Endothelial cell (in vitro differentiated cells): ENCODE data around the gene LAMB1. TPM values are rescaled to one million over a fixed set of nuclear protein-coding genes. Genes with fewer than 3 reads are reported as not detected.

ENCODE experiments used
- DNase-seq: peaks from one replicate; pipeline ENCODE4 v3.0.0; 2021; ENCODE audit warnings: low spot score
- H3K27ac Mint-ChIP-seq: one replicate; pipeline ENCODE4 v1.8.0; 2021; ENCODE audit warnings: mixed read lengths, inconsistent platforms; ENCODE audit not compliant: unreplicated experiment
- H3K27me3 Mint-ChIP-seq: one replicate; pipeline ENCODE4 v1.8.0; 2021; ENCODE audit warnings: mild to moderate bottlenecking, moderate library complexity, mixed read lengths, inconsistent platforms; ENCODE audit not compliant: unreplicated experiment
- H3K36me3 Mint-ChIP-seq: one replicate; pipeline ENCODE4 v1.8.0; 2021; ENCODE audit warnings: mild to moderate bottlenecking, low read depth, mixed read lengths, inconsistent platforms; ENCODE audit not compliant: unreplicated experiment
- H3K4me1 Mint-ChIP-seq: one replicate; pipeline ENCODE4 v1.8.0; 2021; ENCODE audit warnings: mild to moderate bottlenecking, mixed read lengths, inconsistent platforms; ENCODE audit not compliant: unreplicated experiment
- H3K4me3 Mint-ChIP-seq: one replicate; pipeline ENCODE4 v1.8.0; 2021; ENCODE audit warnings: mild to moderate bottlenecking, mixed read lengths, inconsistent platforms; ENCODE audit not compliant: unreplicated experiment
- H3K9me3 Mint-ChIP-seq: one replicate; pipeline ENCODE4 v1.8.0; 2021; ENCODE audit warnings: mixed read lengths, inconsistent platforms; ENCODE audit not compliant: unreplicated experiment
- CTCF ChIP-seq: fragments of 200-600 bp; sonication (generic); IDR thresholded peaks from one replicate; pipeline ENCODE4 v1.5.0; 2021; ENCODE audit warnings: antibody characterized with exemption; ENCODE audit not compliant: unreplicated experiment
- total RNA-seq: library from RNA; stranded (reverse); fragmentation: NEBNext Ultra II Directional; extraction: Animal tissue kit (Norgen Biotek cat#: 25700); gene quantifications from one replicate; pipeline ENCODE4 v1.2.1, GENCODE V29; 2021; ENCODE audit not compliant: unreplicated experiment

LAMB1 gene
- total RNA-seq, 1 donor from 2014 or later = 453 TPM

GRCh38 chr7:107953265-107953923, 49.6 kb downstream of the LAMB1 start:
- DNase-seq = no peak
- peaks cover 3% of the 10 kb centered on the region for H3K27me3 Mint-ChIP-seq
- no peak for TF ChIP-seq CTCF
- peaks cover 76% of the 10 kb centered on the region for H3K36me3 Mint-ChIP-seq
- no peak overlapping the region for H3K4me3 Mint-ChIP-seq
- peak overlapping the region; percentile 2 for H3K27ac Mint-ChIP-seq
- no peaks in the 10 kb centered on the region for H3K9me3 Mint-ChIP-seq
- H3K4me1 Mint-ChIP-seq = peaks cover 4% of the 10 kb centered on the region

- peaks cover 79% of the 10 kb centered on the region for H3K36me3 Mint-ChIP-seq
- H3K27ac Mint-ChIP-seq = no peak overlapping the region
- no peak for DNase-seq
- no peak for TF ChIP-seq CTCF
- H3K4me3 Mint-ChIP-seq = no peak overlapping the region
- peaks cover 16% of the 10 kb centered on the region for H3K4me1 Mint-ChIP-seq
- H3K9me3 Mint-ChIP-seq = no peaks in the 10 kb centered on the region
- H3K27me3 Mint-ChIP-seq = peaks cover 3% of the 10 kb centered on the region
Observed at GRCh38 chr7:107951896-107952295, 51.1 kb downstream of the LAMB1 start.

- Mint-ChIP-seq H3K9me3 (no peaks in the 10 kb centered on the region), H3K36me3 (peaks cover 79% of the 10 kb centered on the region), H3K4me3 (peak overlapping the region; percentile 51), H3K4me1 (peaks cover 20% of the 10 kb centered on the region), H3K27ac (no peak overlapping the region), H3K27me3 (peaks cover 3% of the 10 kb centered on the region)
- DNase-seq = no peak
- TF ChIP-seq CTCF = no peak
Observed at GRCh38 chr7:107951172-107951787, 51.7 kb downstream of the LAMB1 start.

- Mint-ChIP-seq H3K36me3 (peaks cover 80% of the 10 kb centered on the region), H3K4me3 (peak overlapping the region; percentile 56), H3K27me3 (peaks cover 7% of the 10 kb centered on the region), H3K27ac (no peak overlapping the region), H3K9me3 (no peaks in the 10 kb centered on the region), H3K4me1 (peaks cover 33% of the 10 kb centered on the region)
- TF ChIP-seq CTCF = no peak
- no peak for DNase-seq
Observed at GRCh38 chr7:107949443-107949935, 53.5 kb downstream of the LAMB1 start.
